GM21825 (cell line): ENCODE measurements around the gene ZNF428.
"Not testable (repeated sequence)": the region's sequence is repeated elsewhere in the genome, so short reads cannot be mapped to it uniquely, and the experiment has no call there.

Source experiments
- ATAC-seq: cut with Tn5 transposase; IDR thresholded peaks from one replicate; pipeline ENCODE4 v1.9.1; 2021; ENCODE audit warnings: mild to moderate bottlenecking, moderate library complexity; ENCODE audit not compliant: unreplicated experiment

The ZNF428 gene

GRCh38 chr19:43640424-43640757 is 21.0 kb upstream of the ZNF428 start:
- no peak for ATAC-seq

DNA sequence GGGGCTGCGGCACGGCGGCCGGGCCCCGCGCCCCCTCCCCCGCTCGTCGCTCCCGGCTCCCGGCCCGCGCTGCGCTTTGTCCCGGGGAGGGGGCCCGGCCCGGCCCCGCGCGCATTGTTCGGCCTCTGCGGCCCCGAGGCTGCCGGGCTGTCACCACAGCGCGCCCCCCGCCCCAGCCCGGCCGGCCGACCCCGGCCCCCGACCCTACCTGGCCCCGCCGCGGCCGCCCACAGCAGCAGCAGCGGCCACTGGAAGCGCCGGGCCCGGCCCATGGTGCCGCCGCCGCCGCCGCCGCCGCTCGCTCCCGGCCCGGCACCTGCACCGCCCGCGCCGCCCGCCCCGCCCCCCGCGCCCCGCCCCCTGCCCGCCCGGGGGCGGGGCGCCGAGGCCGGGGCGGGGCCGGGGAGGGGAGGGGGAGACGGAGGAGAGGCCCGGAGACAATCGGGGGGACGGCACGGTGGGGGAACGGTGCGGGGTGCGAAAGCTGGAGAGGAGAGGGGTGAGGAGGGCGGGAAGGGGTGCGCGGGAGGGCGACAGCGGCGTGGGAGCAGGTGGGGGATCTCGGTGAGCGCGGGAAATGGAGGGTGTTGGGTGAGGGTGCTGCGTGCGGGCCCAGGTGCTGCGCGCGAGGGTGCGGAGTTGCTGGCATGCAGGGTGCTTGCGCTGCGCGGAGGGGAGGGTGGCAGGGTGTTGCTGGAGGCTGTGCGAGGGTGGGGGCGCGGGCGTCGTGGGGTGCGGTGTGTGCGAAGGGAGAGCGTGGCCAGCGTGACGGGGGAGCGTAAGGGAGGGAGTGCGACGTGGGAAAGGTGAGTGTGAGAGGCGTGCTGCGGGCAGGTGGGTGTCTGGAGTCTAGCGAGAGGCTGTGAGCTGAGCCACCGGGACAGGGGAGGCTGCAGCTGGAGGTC is 20.3 kb upstream of the ZNF428 start, which contains the start of gene CADM4:
TSS of gene CADM4 (minus strand) at position 332 of the 905 bp plus-strand sequence. CDS start at position 272, 60 bp downstream.
- no peak for ATAC-seq

- ATAC-seq: no peak
Measured at GRCh38 chr19:43638995-43639518, 19.6 kb upstream of the ZNF428 start.

DNA sequence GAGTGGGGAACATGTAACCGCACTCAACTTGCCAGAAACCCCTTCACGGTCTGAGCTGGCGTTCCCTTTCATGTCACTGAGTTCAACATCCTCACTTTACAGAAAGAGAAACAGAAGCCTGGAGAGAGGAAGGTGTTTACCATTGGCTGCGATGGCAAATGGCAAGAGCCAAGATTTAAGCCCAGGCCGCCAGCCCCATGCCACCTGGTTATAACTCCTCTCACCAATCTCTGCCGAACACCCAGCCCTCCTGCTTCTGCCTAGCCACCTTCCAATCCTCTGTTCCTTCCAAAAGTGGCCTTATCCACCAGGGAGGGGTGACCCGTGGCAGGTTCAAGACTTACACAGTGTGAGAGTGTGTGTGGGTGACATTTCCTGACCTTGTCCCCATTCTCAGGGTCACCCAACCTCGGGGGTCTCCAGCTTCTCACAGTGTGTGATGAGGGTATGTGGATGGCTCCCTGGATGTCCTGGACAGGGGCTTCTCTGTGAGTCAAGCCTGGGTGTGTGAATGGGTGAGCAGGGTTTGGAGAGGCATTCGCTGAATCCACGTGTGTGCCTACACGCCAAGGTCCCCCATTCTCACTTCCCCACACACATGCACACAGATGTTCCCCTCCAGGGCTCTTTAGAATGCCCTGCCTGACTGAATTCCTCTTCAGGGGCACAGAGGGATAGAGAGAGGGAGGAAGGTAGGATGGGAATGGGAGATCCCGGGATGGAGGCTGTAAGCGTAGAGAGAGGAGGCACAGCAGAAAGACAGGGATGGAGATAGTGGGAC is 19.0 kb upstream of the ZNF428 start:
- no peak for ATAC-seq

DNA sequence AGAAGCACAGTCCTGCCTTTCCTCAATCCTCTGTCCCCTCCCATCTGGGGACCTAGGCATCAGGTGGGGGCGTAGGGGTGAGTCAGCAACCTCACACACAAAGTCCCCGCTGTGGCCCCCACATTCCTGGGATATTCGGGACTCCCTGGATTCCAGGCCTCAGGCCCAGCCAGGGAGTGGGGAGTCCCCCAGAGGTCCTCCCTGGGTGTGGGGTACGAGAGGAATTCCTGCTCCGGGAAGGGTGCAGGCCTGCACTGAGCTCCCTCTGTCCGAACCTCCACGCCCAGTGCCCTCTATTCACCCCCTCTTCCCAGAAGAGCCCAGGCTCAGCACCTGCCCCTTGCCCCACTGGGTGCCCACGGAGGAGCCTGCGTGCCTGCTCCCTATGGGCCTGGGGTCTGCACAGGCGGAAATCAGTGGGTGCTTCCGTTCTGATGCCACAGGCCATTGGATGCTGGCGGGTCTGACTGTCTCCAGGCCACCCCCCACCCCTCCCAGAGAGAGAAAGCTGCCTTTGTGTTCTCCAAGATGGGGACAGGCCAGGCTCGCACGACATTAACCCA is 16.8 kb upstream of the ZNF428 start:
- ATAC-seq: no peak

DNA sequence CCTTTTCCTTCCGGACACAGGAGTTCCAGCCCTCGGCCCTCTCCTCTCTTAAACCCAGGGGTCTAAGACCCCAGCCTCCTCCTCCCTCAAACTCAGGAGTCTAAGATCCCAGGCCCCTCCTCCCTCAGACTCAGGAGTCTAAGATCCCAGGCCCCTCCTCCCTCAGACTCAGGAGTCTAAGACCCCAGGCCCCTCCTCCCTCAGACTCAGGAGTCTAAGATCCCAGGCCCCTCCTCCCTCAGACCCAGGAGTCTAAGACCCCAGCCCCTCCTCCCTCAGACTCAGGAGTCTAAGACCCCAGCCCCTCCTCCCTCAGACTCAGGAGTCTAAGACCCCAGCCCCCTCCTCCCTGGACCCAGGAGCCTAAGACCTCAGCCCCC is 16.1 kb upstream of the ZNF428 start:
- not testable (repeated sequence) for ATAC-seq

- no peak for ATAC-seq
Measured at GRCh38 chr19:43634872-43635560, 15.6 kb upstream of the ZNF428 start.

GRCh38 chr19:43634506-43634871 is 15.1 kb upstream of the ZNF428 start:
- no peak for ATAC-seq

GRCh38 chr19:43634068-43634467 is 14.6 kb upstream of the ZNF428 start:
- ATAC-seq: no peak

DNA sequence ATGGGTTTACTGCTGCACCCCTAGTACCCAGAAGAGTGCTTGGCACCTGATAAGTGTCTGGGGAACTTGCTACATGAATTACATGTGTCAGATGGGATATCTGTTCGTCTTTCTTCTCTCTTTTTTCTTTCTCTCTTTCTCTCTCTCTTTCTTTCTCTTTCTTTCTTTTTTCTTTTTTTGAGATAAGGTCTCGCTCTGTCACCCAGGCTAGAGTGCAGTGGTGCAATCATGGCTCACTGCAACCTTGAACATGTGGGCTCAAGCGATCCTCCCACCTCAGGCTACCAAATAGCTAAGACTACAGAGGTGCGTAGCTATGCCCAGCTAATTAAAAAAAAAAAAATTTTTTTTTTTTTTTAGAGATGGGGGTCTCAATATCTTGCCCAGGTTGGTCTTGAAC is 14.1 kb upstream of the ZNF428 start:
- ATAC-seq: no peak

DNA sequence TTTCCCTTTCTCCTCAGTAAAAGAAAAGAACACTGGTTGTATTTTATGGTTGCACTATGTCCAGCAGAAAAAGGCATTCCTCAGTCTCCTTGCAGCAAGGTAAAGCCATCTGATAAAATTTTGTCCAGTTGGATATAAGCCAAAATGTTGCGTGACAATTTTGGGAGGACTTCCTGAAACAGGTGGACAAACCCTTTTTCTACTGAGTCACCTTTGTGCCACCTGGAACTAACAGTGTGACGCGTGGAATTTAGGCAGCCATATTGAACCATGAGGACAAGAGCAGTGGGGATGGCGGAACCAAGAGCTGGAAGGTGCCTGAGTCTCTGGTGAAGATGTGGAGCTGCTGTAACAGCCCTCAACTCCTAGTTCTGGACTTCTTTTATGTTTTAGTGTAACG is 12.1 kb upstream of the ZNF428 start:
- ATAC-seq: no peak

DNA sequence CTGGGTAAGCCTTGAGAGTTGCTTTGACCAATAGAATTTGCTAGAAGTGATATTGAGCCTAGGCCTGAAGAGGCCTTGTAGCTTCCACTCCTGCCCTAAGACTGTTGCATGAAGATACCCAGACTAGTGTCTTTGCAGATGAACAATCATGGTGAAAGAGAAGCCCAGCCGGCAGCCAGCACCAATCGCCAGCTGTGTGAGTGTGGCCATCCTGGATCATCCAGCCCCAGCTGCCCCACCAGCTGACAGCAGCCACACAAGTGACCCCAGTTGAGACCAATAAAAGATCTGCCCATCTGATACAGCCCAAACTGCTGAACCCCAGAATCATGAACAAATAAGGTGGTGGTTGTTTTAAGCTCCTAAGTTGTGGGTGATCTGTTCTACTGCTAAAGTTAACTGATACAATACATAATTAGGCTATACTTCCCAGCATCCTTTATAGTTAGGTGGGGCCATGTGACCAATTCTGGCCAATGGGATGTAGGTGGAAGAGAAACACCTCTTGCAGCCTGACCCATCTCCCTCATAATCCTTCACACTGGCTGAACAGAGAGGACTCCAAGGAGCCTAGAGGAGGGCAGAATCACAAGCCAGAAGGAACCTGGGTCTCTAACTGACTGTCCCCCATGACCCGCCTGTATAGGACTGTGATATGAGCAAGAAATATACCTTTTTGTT is 9.4 kb upstream of the ZNF428 start:
- no peak for ATAC-seq

DNA sequence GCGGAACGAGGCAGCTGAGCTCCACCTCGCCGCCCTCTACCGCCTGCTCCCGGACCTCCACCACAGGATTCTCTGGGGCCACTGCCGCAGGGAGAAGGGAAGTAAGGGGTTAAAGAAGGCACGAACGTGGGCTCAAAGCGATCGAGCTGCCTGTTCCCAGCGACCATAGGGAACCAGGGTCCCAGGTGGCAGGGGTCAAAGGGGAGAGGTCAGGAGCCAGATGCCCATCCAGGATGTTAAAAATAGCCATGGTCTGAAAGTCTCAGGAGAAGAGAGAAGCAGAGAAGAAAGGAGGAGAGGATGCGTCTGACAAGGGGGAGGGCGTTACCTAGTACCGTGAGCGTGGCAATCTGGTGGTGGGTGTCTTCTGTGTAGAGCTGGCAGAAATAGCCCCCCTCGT is 7.4 kb upstream of the ZNF428 start:
- no peak for ATAC-seq

GRCh38 chr19:43625918-43626579 is 6.6 kb upstream of the ZNF428 start:
- no peak for ATAC-seq

- no peak for ATAC-seq
Measured at GRCh38 chr19:43624933-43625332, 5.5 kb upstream of the ZNF428 start.

DNA sequence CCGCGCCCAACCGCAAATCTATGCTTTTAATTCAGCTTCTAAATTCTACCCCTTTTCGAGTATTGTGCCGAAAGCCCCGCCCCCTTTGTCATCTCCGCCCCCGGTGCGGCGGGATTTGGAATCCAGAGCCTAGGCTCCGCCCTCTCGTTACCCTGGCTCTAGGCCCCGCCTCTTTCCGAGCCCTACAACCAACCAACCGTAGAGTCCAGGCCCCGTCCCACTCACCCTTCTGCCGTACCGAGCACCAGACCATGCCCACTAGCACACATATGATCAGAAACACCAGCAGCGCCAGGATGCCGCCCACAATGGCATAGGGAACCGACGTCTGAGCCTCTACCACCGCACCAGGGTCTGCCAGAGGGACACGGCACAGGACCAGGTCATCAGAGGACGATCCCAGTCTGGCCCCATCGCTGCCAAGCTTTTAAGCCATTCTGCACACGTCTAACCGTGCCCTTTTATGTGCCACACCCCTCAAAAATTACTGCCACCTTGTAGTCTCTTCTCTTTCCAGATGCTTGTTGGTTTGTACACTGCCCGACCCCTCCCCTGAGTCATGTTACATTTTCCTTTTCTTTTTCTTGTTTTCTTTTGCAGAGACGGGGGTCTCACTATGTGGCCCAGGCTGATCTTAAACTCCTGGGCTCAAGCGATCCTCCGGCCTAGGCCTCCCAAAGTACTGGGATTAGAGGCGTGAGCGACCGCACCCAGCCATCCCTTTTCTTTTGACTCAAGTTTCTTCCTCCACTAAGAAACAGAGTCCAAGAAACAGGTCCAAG is 4.7 kb upstream of the ZNF428 start:
- ATAC-seq: no peak

DNA sequence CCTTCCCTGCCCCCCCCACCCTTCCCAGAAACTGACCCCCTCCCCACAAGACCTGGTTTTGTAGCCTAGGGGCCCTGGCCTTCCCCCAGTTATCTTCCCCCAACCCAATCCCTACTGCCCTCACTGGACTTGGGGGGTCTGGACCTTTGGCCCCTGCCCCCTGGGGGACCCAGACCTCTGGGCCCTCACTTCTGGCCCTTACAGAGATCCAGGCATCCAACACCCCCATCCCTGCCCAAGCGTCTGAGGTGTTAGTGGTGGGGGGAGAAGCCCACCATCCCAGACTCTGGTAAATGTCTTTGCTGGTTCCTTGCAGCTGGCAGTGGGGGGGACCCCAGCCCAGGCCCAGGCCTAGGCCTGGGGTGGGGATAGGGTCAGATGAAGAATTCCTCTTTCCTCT is 3.5 kb upstream of the ZNF428 start:
- no peak for ATAC-seq

DNA sequence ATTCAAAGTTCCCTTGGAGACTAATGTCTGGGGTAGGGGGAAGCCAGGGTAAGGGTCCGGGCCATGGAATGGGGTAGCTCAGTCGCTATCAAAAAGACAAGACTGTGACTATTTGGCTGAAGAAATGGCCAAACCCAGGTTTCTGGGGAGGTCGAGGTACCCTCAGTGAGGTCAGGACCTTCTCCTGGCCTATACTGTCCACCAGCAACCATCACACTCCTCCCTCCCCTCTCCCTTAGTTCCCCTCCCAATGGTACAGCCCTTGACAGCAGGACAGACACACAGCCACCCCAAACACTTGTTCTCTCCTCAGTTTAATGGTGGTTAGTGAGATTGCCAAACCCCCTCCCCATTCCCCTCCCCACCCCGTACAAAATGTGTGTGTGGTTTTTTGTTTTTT is 2.6 kb upstream of the ZNF428 start:
- no peak for ATAC-seq
